Measurements from ENCODE around the gene FAM120B.

DNA sequence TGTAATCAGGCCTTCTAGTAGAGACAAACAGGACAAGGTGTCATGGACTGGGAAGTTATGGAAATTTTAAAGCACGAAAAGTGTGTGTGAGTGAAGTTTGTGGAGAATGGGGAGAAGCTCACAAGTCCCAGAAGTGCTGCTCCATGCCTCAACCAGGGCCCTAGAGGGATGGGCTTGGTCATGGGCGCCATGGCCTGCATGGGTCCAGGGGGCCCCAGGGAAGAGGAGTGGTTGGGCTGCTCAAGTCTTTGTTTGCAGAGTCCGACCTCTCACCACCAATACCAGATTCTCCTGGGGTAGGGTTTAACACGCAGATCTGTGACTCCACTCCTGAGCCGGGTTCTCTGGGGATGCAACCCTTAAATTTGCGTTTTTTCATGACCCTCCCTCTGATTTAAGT is 88.4 kb downstream of the FAM120B start:
- TF ChIP-seq, protein P1, sequence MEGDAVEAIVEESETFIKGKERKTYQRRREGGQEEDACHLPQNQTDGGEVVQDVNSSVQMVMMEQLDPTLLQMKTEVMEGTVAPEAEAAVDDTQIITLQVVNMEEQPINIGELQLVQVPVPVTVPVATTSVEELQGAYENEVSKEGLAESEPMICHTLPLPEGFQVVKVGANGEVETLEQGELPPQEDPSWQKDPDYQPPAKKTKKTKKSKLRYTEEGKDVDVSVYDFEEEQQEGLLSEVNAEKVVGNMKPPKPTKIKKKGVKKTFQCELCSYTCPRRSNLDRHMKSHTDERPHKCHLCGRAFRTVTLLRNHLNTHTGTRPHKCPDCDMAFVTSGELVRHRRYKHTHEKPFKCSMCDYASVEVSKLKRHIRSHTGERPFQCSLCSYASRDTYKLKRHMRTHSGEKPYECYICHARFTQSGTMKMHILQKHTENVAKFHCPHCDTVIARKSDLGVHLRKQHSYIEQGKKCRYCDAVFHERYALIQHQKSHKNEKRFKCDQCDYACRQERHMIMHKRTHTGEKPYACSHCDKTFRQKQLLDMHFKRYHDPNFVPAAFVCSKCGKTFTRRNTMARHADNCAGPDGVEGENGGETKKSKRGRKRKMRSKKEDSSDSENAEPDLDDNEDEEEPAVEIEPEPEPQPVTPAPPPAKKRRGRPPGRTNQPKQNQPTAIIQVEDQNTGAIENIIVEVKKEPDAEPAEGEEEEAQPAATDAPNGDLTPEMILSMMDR (IDR thresholded peaks at IDR 0.05) = no peak
- no peak for TF ChIP-seq EZH2 (IDR thresholded peaks at IDR 0.05)
